T-helper 22 cell (primary cell): ENCODE data around the gene IVD.

Experiments used
- DNase-seq: peaks from one replicate; pipeline ENCODE4 v3.0.0-alpha.2; 2020; ENCODE audit warnings: low read depth

IVD gene

GRCh38 chr15:40415226-40415625 is 9.6 kb downstream of the IVD start:
- no peak for DNase-seq

- no peak for DNase-seq
Observed at GRCh38 chr15:40416056-40416455, 10.5 kb downstream of the IVD start.

- DNase-seq = no peak
Observed at GRCh38 chr15:40418126-40418525, 12.5 kb downstream of the IVD start.

- DNase-seq = no peak
Observed at GRCh38 chr15:40420071-40420713, 14.6 kb downstream of the IVD start.

- DNase-seq = no peak
Observed at GRCh38 chr15:40420793-40421192, 15.2 kb downstream of the IVD start.

- peak; percentile 50 for DNase-seq
Observed at GRCh38 chr15:40421246-40422157, 15.9 kb downstream of the IVD start.

GRCh38 chr15:40424483-40425115 is 19.0 kb downstream of the IVD start:
- no peak for DNase-seq

- no peak for DNase-seq
Observed at GRCh38 chr15:40425681-40426080, 20.1 kb downstream of the IVD start.

- no peak for DNase-seq
Observed at GRCh38 chr15:40427188-40427587, 21.6 kb downstream of the IVD start.

GRCh38 chr15:40428185-40428584 is 22.6 kb downstream of the IVD start:
- no peak for DNase-seq

- DNase-seq = no peak
Observed at GRCh38 chr15:40429068-40429710, 23.6 kb downstream of the IVD start.

- no peak for DNase-seq
Observed at GRCh38 chr15:40430271-40430805, 24.7 kb downstream of the IVD start.

- no peak for DNase-seq
Observed at GRCh38 chr15:40435023-40435709, 29.6 kb downstream of the IVD start.

- DNase-seq = no peak
Observed at GRCh38 chr15:40435710-40436089, 30.1 kb downstream of the IVD start.

GRCh38 chr15:40436116-40436891 is 30.7 kb downstream of the IVD start:
- DNase-seq = no peak

- no peak for DNase-seq
Observed at GRCh38 chr15:40436892-40437751, 31.5 kb downstream of the IVD start.

GRCh38 chr15:40437752-40438687 is 32.4 kb downstream of the IVD start:
- no peak for DNase-seq

- DNase-seq = no peak
Observed at GRCh38 chr15:40438712-40439111, 33.1 kb downstream of the IVD start.
